ENCODE data around the gene TRIM52. TPM values are rescaled to one million over a fixed set of nuclear protein-coding genes. Genes with fewer than 3 reads are reported as not detected.
"Not testable (repeated sequence)": the region's sequence is repeated elsewhere in the genome, so short reads cannot be mapped to it uniquely, and the experiment has no call there.

The TRIM52 gene
- total RNA-seq, 4 donors from 2014 or later = 14.7 to 24.3 (median 20.4) TPM

GRCh38 chr5:181283347-181283746, 22.4 kb upstream of the TRIM52 start:
- no peak for DNase-seq
- in situ Hi-C loops (cut with MboI; ENCODE audit: low pct_ligation_motif_present in 1 of 4, low pct_unique_long_range_greater_than_20kb in 1 of 4, low sequenced_read_pairs in 3 of 4) = no loop called here
- TF ChIP-seq POLR2AphosphoS5 (IDR thresholded peaks at IDR 0.05) (no peak), CTCF (IDR thresholded peaks at IDR 0.05) (no peak), POLR2A (IDR thresholded peaks at IDR 0.05) (no peak), EP300 (IDR thresholded peaks at IDR 0.05; ENCODE audit: low read depth) (no peak)
- Histone ChIP-seq H3K36me3 (no peaks in the 10 kb centered on the region), H3K27ac (no peak overlapping the region), H3K9me3 (no peaks in the 10 kb centered on the region), H3K27me3 (no peaks in the 10 kb centered on the region), H3K4me1 (no peaks in the 10 kb centered on the region), H3K4me3 (no peak overlapping the region)
- WGBS, 2 donors (ENCODE audit: low coverage in 1 of 2) = 89% methylated on average over 13 of the region's 13 CpGs; no CpG with 5 or more reads in 1 of the 2 donors
- intact Hi-C loops (cut with DNase I; ENCODE audit: low total_unique reads) = no loop called here

- in situ Hi-C loops (cut with MboI; ENCODE audit: low pct_ligation_motif_present in 1 of 4, low pct_unique_long_range_greater_than_20kb in 1 of 4, low sequenced_read_pairs in 3 of 4) = no loop called here
- no peak for TF ChIP-seq CTCF (IDR thresholded peaks at IDR 0.05)
- TF ChIP-seq EP300 (IDR thresholded peaks at IDR 0.05; ENCODE audit: low read depth) = no peak
- TF ChIP-seq POLR2A (IDR thresholded peaks at IDR 0.05) = no peak
- no peak for TF ChIP-seq POLR2AphosphoS5 (IDR thresholded peaks at IDR 0.05)
- intact Hi-C loops (cut with DNase I; ENCODE audit: low total_unique reads) = no loop called here
- no peak overlapping the region for H3K4me3 ChIP-seq
- no peaks in the 10 kb centered on the region for H3K4me1 ChIP-seq
- H3K27ac ChIP-seq = no peak overlapping the region
- H3K36me3 ChIP-seq = no peaks in the 10 kb centered on the region
- no peaks in the 10 kb centered on the region for H3K9me3 ChIP-seq
- no peaks in the 10 kb centered on the region for H3K27me3 ChIP-seq
- 92% methylated on average over 6 of the region's 7 CpGs; no CpG with 5 or more reads in 1 of the 2 donors for WGBS, 2 donors (ENCODE audit: low coverage in 1 of 2)
- DNase-seq = no peak
Observed at GRCh38 chr5:181282874-181283273, 21.9 kb upstream of the TRIM52 start.

GRCh38 chr5:181282415-181282814, 21.5 kb upstream of the TRIM52 start:
- H3K4me3 ChIP-seq; H3K36me3 ChIP-seq; H3K9me3 ChIP-seq; intact Hi-C loops (cut with DNase I; ENCODE audit: low total_unique reads); H3K27me3 ChIP-seq; DNase-seq; H3K27ac ChIP-seq; in situ Hi-C loops (cut with MboI; ENCODE audit: low pct_ligation_motif_present in 1 of 4, low pct_unique_long_range_greater_than_20kb in 1 of 4, low sequenced_read_pairs in 3 of 4); H3K4me1 ChIP-seq: not testable (repeated sequence)
- WGBS, 2 donors (ENCODE audit: low coverage in 1 of 2) = 87% methylated on average over 12 of the region's 16 CpGs; no CpG with 5 or more reads in 1 of the 2 donors

- H3K4me1 ChIP-seq = no peaks in the 10 kb centered on the region
- no peaks in the 10 kb centered on the region for H3K36me3 ChIP-seq
- H3K9me3 ChIP-seq = no peaks in the 10 kb centered on the region
- intact Hi-C loops (cut with DNase I; ENCODE audit: low total_unique reads) (no loop called here), in situ Hi-C loops (cut with MboI; ENCODE audit: low pct_ligation_motif_present in 1 of 4, low pct_unique_long_range_greater_than_20kb in 1 of 4, low sequenced_read_pairs in 3 of 4) (no loop called here)
- no peak overlapping the region for H3K4me3 ChIP-seq
- WGBS, 2 donors (ENCODE audit: low coverage in 1 of 2) = 92 to 100% methylated on average over 5 to 18 of the region's 18 CpGs
- H3K27me3 ChIP-seq = no peaks in the 10 kb centered on the region
- no peak for DNase-seq
- TF ChIP-seq POLR2A (IDR thresholded peaks at IDR 0.05) (no peak), EP300 (IDR thresholded peaks at IDR 0.05; ENCODE audit: low read depth) (no peak), POLR2AphosphoS5 (IDR thresholded peaks at IDR 0.05) (no peak), CTCF (IDR thresholded peaks at IDR 0.05) (no peak)
- H3K27ac ChIP-seq = no peak overlapping the region
Observed at GRCh38 chr5:181281984-181282316, 21.0 kb upstream of the TRIM52 start.
